NB4 (cell line): ENCODE measurements around the gene CDH7.

ENCODE experiments used
- DNase-seq: peaks from one replicate; pipeline ENCODE4 v3.0.0; 2010; ENCODE audit warnings: low read depth
- H3K4me3 ChIP-seq: one replicate; pipeline ENCODE4 v1.5.1; 2011; ENCODE audit warnings: mild to moderate bottlenecking, low read depth, low read length, moderate library complexity
- CTCF ChIP-seq: IDR thresholded peaks from one replicate; pipeline ENCODE4 v1.5.1; 2012; ENCODE audit warnings: low read depth, low read length
- MAX ChIP-seq: IDR thresholded peaks from 2 replicates; pipeline ENCODE4 v1.6.1; 2011; ENCODE audit warnings: low read depth, low read length
- MYC ChIP-seq: IDR thresholded peaks from 2 replicates; pipeline ENCODE4 v1.6.1; 2011; ENCODE audit warnings: low read depth, low read length
- POLR2A ChIP-seq: IDR thresholded peaks from 2 replicates; pipeline ENCODE4 v1.6.1; 2011; ENCODE audit warnings: mild to moderate bottlenecking; ENCODE audit not compliant: insufficient read length; ENCODE audit errors: extremely low read depth

Gene CDH7

GRCh38 chr18:65811307-65811706, 60.5 kb downstream of the CDH7 start:
- TF ChIP-seq CTCF (no peak), POLR2A (no peak), MAX (no peak), MYC (no peak)

DNA sequence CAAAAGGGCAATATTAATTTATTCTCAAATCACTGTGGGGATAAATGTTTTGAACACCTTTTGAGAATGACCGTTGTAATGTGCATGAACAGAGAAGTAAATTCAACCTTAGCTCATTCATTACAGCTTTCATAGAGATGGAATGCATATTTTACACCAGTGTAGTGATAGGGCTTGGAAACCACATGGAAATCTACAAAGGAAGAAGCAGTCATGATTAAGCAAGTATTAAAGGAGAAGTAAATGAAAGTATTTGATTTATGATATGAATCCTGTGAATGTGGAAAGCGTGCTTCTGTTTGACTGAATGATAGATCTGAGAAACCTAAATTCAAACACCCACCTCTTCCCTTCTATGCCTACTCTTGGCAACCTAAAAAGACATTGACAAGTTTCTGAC, 64.7 kb downstream of the CDH7 start:
- DNase-seq = no peak
- no peak for TF ChIP-seq MYC
- TF ChIP-seq CTCF = no peak
- no peak for TF ChIP-seq POLR2A
- no peak for TF ChIP-seq MAX
- H3K4me3 ChIP-seq = no peak overlapping the region

More at GRCh38 chr18:65811307-65811706, 60.5 kb downstream of the CDH7 start:
- no peak for DNase-seq
- H3K4me3 ChIP-seq = no peak overlapping the region

DNA sequence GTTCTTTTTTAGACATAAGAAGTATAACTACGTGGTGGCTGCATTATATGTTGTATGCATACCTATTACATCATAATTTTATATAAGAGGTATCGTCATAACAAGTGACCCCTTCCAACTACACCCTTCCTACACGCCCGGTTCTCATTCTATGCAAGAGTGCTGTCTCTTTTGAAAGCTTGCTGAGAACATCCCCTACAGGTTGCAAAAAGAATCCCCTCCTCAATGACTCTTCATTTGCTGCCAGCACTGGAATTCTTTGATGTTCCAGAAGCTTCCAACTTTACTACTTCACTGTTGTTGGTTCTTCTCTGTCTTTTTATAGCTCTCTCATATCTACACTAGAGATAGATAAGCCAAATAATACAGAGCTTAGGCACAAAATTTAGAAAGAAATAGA, 66.4 kb downstream of the CDH7 start:
- TF ChIP-seq MAX (no peak), CTCF (no peak), POLR2A (no peak)
- H3K4me3 ChIP-seq = no peak overlapping the region
- no peak for DNase-seq

DNA sequence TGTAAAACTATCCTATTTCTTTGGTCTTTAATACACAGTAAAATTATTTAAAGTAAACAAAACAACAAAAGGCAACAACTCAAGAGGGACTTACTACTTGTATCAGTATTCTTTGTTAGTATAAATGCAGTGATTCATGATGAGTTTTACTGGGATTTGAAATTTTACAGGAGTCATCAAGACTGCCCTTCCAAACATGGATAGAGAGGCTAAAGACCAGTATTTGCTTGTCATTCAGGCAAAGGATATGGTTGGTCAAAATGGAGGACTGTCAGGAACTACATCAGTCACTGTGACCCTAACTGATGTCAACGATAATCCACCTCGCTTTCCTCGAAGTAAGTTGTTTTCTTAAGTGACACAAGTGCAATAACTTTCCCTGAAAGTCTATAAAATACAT, 71.1 kb downstream of the CDH7 start:
- H3K4me3 ChIP-seq = no peak overlapping the region
- no peak for TF ChIP-seq CTCF
- no peak for TF ChIP-seq POLR2A
- no peak for TF ChIP-seq MAX
- DNase-seq = no peak

DNA sequence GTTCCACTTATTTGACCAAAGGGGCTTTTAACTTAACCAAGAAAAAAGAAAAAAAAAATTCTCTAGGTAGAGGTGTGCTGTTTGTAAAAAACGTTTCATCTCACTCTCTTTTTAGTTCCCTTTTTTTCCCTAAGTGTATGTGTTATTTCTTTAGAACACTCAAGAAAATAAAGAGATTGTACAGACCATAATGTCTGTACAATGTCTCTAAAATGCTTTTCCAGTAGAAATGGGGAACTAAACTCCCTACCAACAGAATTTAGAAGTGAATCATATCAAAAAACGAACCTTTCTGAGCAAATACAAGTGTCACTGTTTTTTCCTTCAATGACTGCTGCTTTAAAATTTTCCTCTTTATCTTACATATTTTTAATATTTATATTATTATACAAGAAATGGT, 72.0 kb downstream of the CDH7 start:
- no peak for TF ChIP-seq POLR2A
- TF ChIP-seq MYC = no peak
- TF ChIP-seq CTCF = no peak
- TF ChIP-seq MAX = no peak
- no peak for DNase-seq
- no peak overlapping the region for H3K4me3 ChIP-seq

DNA sequence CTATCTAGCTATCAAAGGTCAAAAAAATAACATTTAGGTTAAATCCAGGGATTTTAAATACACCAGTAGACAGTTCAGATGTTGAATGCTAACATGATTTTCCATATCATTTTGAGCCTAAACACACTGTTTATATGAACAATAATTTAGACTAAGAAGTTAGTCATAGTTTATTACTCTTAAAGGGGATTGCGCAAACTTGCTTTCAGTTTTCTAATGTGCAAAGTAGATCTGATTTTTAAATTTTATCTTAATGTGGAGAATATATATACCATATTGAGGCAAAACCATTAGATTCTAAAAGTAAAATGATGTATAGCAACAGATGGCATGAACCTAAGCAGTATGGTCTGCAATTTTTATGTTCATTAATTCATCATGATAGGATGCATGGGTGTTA, 76.6 kb downstream of the CDH7 start:
- H3K4me3 ChIP-seq = no peak overlapping the region
- TF ChIP-seq POLR2A (no peak), MAX (no peak), CTCF (no peak), MYC (no peak)
- DNase-seq = no peak
